GM12878 (cell line): ENCODE results near the gene EGR1. TPM values are rescaled to one million over a fixed set of nuclear protein-coding genes. Genes with fewer than 3 reads are reported as not detected.

Experiments used
- CREM ChIP-seq: IDR thresholded peaks from 2 replicates; pipeline ENCODE4 v1.6.1; 2014; ENCODE audit warnings: antibody characterized with exemption, low read depth
- EZH2 ChIP-seq: IDR thresholded peaks from 2 replicates; pipeline ENCODE4 v1.6.1; 2012; ENCODE audit warnings: low read depth, mild to moderate bottlenecking, control low read depth, inconsistent platforms, low read length, borderline replicate concordance; ENCODE audit not compliant: control insufficient read depth
- GABPA ChIP-seq: IDR thresholded peaks from 2 replicates; pipeline ENCODE4 v1.6.1; 2014; ENCODE audit warnings: antibody characterized with exemption, low read depth, mild to moderate bottlenecking, inconsistent platforms
- HDAC6 ChIP-seq: fragments of 200-600 bp; sonication (generic); IDR thresholded peaks from one replicate; pipeline ENCODE4 v1.8.0; 2017; ENCODE audit warnings: antibody characterized with exemption; ENCODE audit not compliant: unreplicated experiment
- IKZF2 ChIP-seq, 2 experiments: fragments of 450-650 bp; IDR thresholded peaks; 2 replicates each; pipeline ENCODE4 v1.6.1; 2017; ENCODE audit warnings: mild to moderate bottlenecking in 2 of 2, moderate library complexity in 2 of 2
- NBN ChIP-seq: fragments of 450-650 bp; IDR thresholded peaks from 2 replicates; pipeline ENCODE4 v1.6.1; 2016
- RELA ChIP-seq: fragments of 450-650 bp; IDR thresholded peaks from 2 replicates; pipeline ENCODE4 v1.8.0; 2014; ENCODE audit warnings: borderline replicate concordance; ENCODE audit not compliant: partially characterized antibody
- SMAD5 ChIP-seq: IDR thresholded peaks from 2 replicates; pipeline ENCODE4 v1.6.1; 2016; ENCODE audit warnings: antibody characterized with exemption, low read depth
- polyA plus RNA-seq, 11 experiments: library from polyadenylated mRNA; depleted of rRNA in 4 of 11; unstranded in 6 of 11; stranded (reverse) in 5 of 11; fragments of >200 nt; fragmentation: Nextera tagmentation in 4 of 11; fragmentation: Illumina TruSeq in 1 of 11; extraction: Ambion mirVana in 4 of 11; extraction: Trizol in 1 of 11; gene quantifications; 1 replicate in 1 of 11; 2 replicates in 10 of 11; pipeline versions ENCODE4 v1.2.1 to v1.2.3, GENCODE V29; 2011 to 2016; ENCODE audit warnings: inconsistent platforms in 2 of 11, missing spikeins in 2 of 11, low read depth in 1 of 11
- total RNA-seq, 4 experiments: library from RNA; depleted of rRNA in 3 of 4; stranded (reverse); fragments of >200 nt in 3 of 4; fragmentation: Illumina TruSeq in 1 of 4; extraction: Trizol in 1 of 4; gene quantifications; 2 replicates each; pipeline versions ENCODE4 v1.2.1 to v1.2.3, GENCODE V29; 2013 to 2021
- TF ChIP-seq, protein P1 (sequence below): fragments of 450-650 bp; IDR thresholded peaks from 2 replicates; pipeline ENCODE4 v1.6.1; 2018; ENCODE audit warnings: mild to moderate bottlenecking, low read depth, moderate library complexity; ENCODE audit not compliant: partially characterized antibody
- TF ChIP-seq, protein P2 (sequence below): fragments of 450-650 bp; IDR thresholded peaks from 2 replicates; pipeline ENCODE4 v1.6.1; 2017; ENCODE audit warnings: mild to moderate bottlenecking
- TF ChIP-seq, protein P3 (sequence below): fragments of 450-650 bp; conservative IDR thresholded peaks from 2 replicates; pipeline ENCODE4 v1.6.1; 2017; ENCODE audit warnings: mild to moderate bottlenecking, moderate library complexity
- TF ChIP-seq, protein P4 (sequence below): IDR thresholded peaks from 2 replicates; pipeline ENCODE4 v1.6.1; 2012; ENCODE audit warnings: improper control_type of control experiment, low read depth, low read length; ENCODE audit not compliant: insufficient replicate concordance
- TF ChIP-seq, protein P5 (sequence below): IDR thresholded peaks from 2 replicates; pipeline ENCODE4 v1.6.1; 2012; ENCODE audit warnings: low read depth, low read length, improper control_type of control experiment

The EGR1 gene
- total and polyA plus RNA-seq, 10 of the 15 experiments (the other 5 are each of a cell fraction or from before 2014, with no cell fraction given) = 0.89 to 7.3 (median 2.5) TPM

DNA sequence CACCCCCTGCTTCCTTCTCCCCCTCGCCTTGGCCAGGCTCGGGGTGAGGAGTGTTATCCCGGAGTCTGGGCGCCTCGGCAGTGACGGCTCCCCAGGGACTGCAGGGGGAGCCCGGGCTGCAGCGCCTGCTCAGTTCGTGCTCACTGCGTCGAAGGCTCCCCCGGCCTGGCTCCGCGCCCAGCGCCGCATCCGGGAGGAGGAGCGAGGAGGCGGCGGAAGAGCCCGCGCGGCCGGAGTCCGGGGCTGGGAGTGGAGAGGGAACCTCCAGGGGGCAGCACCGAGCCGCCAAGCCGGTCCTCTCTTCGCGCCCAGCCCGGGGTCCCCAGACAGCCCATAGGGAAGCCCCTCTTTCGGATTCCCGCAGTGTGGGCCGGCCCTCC, 1.3 kb upstream of the EGR1 start (continued):
- TF ChIP-seq, protein P1, sequence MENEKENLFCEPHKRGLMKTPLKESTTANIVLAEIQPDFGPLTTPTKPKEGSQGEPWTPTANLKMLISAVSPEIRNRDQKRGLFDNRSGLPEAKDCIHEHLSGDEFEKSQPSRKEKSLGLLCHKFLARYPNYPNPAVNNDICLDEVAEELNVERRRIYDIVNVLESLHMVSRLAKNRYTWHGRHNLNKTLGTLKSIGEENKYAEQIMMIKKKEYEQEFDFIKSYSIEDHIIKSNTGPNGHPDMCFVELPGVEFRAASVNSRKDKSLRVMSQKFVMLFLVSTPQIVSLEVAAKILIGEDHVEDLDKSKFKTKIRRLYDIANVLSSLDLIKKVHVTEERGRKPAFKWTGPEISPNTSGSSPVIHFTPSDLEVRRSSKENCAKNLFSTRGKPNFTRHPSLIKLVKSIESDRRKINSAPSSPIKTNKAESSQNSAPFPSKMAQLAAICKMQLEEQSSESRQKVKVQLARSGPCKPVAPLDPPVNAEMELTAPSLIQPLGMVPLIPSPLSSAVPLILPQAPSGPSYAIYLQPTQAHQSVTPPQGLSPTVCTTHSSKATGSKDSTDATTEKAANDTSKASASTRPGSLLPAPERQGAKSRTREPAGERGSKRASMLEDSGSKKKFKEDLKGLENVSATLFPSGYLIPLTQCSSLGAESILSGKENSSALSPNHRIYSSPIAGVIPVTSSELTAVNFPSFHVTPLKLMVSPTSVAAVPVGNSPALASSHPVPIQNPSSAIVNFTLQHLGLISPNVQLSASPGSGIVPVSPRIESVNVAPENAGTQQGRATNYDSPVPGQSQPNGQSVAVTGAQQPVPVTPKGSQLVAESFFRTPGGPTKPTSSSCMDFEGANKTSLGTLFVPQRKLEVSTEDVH = no peak
- TF ChIP-seq EZH2 = no peak
- peak in 1 of 2 experiments; percentile 52; a peak in 3 of 4 replicates for TF ChIP-seq IKZF2 (IDR thresholded peaks at IDR 0.05)
- peak; percentile 55 for TF ChIP-seq RELA
- no peak for TF ChIP-seq HDAC6
- TF ChIP-seq, protein P2, sequence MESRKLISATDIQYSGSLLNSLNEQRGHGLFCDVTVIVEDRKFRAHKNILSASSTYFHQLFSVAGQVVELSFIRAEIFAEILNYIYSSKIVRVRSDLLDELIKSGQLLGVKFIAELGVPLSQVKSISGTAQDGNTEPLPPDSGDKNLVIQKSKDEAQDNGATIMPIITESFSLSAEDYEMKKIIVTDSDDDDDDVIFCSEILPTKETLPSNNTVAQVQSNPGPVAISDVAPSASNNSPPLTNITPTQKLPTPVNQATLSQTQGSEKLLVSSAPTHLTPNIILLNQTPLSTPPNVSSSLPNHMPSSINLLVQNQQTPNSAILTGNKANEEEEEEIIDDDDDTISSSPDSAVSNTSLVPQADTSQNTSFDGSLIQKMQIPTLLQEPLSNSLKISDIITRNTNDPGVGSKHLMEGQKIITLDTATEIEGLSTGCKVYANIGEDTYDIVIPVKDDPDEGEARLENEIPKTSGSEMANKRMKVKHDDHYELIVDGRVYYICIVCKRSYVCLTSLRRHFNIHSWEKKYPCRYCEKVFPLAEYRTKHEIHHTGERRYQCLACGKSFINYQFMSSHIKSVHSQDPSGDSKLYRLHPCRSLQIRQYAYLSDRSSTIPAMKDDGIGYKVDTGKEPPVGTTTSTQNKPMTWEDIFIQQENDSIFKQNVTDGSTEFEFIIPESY = no peak
- TF ChIP-seq SMAD5 = peak; percentile 59; the same call in 1 of the 2 replicates
- TF ChIP-seq, protein P3, sequence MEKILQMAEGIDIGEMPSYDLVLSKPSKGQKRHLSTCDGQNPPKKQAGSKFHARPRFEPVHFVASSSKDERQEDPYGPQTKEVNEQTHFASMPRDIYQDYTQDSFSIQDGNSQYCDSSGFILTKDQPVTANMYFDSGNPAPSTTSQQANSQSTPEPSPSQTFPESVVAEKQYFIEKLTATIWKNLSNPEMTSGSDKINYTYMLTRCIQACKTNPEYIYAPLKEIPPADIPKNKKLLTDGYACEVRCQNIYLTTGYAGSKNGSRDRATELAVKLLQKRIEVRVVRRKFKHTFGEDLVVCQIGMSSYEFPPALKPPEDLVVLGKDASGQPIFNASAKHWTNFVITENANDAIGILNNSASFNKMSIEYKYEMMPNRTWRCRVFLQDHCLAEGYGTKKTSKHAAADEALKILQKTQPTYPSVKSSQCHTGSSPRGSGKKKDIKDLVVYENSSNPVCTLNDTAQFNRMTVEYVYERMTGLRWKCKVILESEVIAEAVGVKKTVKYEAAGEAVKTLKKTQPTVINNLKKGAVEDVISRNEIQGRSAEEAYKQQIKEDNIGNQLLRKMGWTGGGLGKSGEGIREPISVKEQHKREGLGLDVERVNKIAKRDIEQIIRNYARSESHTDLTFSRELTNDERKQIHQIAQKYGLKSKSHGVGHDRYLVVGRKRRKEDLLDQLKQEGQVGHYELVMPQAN = no peak
- TF ChIP-seq, protein P4, sequence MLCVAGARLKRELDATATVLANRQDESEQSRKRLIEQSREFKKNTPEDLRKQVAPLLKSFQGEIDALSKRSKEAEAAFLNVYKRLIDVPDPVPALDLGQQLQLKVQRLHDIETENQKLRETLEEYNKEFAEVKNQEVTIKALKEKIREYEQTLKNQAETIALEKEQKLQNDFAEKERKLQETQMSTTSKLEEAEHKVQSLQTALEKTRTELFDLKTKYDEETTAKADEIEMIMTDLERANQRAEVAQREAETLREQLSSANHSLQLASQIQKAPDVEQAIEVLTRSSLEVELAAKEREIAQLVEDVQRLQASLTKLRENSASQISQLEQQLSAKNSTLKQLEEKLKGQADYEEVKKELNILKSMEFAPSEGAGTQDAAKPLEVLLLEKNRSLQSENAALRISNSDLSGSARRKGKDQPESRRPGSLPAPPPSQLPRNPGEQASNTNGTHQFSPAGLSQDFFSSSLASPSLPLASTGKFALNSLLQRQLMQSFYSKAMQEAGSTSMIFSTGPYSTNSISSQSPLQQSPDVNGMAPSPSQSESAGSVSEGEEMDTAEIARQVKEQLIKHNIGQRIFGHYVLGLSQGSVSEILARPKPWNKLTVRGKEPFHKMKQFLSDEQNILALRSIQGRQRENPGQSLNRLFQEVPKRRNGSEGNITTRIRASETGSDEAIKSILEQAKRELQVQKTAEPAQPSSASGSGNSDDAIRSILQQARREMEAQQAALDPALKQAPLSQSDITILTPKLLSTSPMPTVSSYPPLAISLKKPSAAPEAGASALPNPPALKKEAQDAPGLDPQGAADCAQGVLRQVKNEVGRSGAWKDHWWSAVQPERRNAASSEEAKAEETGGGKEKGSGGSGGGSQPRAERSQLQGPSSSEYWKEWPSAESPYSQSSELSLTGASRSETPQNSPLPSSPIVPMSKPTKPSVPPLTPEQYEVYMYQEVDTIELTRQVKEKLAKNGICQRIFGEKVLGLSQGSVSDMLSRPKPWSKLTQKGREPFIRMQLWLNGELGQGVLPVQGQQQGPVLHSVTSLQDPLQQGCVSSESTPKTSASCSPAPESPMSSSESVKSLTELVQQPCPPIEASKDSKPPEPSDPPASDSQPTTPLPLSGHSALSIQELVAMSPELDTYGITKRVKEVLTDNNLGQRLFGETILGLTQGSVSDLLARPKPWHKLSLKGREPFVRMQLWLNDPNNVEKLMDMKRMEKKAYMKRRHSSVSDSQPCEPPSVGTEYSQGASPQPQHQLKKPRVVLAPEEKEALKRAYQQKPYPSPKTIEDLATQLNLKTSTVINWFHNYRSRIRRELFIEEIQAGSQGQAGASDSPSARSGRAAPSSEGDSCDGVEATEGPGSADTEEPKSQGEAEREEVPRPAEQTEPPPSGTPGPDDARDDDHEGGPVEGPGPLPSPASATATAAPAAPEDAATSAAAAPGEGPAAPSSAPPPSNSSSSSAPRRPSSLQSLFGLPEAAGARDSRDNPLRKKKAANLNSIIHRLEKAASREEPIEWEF = no peak
- 0 out of 2 replicates have a peak, but pooled peaks have one; percentile 50 for TF ChIP-seq GABPA
- TF ChIP-seq, protein P5, sequence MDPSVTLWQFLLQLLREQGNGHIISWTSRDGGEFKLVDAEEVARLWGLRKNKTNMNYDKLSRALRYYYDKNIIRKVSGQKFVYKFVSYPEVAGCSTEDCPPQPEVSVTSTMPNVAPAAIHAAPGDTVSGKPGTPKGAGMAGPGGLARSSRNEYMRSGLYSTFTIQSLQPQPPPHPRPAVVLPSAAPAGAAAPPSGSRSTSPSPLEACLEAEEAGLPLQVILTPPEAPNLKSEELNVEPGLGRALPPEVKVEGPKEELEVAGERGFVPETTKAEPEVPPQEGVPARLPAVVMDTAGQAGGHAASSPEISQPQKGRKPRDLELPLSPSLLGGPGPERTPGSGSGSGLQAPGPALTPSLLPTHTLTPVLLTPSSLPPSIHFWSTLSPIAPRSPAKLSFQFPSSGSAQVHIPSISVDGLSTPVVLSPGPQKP = peak; percentile 73; the same call in 1 of the 2 replicates
- no peak for TF ChIP-seq NBN
- peak; percentile 56; the same call in 1 of the 2 replicates for TF ChIP-seq CREM
